Inflammatory macrophage treated with lipopolysaccharide for 4 hours (primary cell): Measurements from ENCODE around the gene UBA1.

Experiments
- DNase-seq: peaks from one replicate; pipeline ENCODE4 v3.0.0-alpha.2; 2020

Gene UBA1

DNA sequence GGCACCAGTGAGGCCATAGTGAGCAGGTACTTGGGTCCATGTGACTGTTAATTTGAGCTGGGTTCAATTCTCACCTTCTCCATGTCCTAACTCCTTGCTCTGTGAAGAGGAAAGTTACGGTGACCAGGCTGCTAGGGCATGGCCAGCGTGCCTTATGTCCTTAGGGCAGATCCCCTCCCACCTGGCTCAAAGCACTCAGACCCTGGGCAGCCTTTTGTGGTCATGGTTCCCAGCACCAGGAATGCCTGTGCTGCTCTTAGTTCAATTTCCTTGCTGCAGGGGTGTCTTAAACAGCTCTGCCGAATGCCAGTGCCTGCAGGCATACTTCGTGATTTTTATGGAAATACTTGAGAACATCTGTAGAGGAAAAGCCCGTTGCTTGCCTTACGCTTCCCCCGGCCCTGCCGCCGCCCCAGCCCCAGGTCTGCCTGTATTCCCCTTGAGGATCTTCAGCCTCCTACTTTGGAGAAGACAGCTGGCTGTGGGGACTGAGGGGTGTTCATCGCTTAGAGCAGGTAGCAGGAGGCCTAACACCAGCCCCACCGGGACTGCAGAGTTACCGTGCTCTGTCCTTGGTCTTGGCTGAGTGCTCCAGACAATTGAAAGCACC is 21.8 kb downstream of the UBA1 start:
- DNase-seq, result no peak

DNA sequence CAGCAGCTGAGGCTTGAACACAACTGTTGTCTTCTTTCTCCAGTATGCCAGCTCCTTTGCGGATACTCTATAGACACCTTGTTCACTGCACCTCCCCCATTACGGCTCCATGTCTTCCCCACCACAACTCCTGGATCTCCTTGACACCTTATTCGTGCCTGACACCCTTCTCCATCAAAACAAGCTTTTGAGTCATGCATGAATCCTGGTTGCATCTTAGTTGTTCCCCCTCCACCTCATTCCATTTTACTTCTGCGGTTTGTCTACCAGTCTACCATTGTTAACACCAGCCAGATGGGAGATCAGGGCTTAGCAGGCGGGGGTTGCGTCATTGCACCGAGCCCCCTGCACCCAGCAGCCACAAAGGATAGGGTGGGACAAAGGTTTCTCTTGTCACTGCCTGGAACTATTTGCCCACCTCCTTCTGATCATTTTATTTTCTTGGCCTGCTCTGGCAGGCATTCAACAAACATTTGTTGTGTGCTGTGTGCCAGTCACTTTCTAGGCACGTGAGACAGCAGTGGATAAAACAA is 22.8 kb downstream of the UBA1 start:
- DNase-seq, result no peak

DNA sequence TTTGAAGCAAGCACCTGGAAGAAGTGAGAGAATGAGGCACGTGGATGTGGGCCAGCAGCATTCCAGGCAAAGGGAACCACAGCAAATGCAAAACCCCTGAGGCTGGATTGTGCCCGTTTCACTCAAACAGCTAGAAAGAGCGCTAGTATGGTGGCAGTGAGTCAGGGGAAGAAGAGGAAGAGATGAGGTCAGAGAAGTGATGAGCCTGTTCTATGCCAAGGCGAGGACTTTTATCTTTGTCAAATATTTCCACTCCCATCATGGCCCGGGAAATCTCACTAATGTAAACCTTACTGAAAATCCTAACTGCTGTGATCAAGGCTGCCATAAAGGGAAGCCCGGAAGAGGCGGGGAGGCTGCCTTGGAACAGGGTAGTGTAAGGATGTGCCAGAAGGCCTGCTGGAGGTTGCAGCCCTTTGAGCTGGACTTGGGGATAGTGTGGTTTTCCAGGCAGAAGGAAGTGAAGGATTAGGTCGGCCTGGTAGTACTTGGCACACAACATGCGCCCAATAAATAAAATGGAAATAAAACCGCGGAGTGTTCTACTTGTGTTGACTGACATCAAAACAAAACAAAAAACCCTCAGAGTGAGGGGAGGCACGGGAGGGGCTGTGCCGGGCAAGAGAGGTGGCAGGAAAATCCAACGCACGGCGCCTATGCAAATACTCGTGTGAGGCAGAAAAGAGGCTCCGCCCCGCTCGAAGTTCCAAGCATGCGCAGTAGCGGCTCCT is 23.7 kb downstream of the UBA1 start:
- peak; percentile 62 for DNase-seq

DNA sequence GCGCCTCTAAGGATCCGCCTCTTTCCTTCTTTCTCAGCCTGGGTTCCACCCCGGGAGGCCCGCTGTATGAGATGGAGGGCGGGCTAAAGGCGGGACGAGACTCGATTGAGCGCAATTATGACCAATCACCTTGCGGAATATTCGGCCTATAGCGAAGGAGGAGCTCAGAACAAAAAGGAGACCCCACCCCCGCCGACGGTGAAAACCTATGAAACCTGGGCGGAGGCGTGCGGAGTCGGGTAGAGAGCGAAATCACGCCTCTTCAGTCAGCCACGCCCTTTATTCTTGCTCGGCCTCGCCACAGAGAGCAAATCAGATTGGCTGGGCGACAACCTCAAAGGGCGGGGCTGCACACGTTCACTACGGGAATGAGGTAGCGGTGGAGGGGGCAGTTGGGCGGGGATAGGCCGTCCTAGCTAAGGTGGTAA is 24.2 kb downstream of the UBA1 start:
- DNase-seq, result peak; percentile 98

DNA sequence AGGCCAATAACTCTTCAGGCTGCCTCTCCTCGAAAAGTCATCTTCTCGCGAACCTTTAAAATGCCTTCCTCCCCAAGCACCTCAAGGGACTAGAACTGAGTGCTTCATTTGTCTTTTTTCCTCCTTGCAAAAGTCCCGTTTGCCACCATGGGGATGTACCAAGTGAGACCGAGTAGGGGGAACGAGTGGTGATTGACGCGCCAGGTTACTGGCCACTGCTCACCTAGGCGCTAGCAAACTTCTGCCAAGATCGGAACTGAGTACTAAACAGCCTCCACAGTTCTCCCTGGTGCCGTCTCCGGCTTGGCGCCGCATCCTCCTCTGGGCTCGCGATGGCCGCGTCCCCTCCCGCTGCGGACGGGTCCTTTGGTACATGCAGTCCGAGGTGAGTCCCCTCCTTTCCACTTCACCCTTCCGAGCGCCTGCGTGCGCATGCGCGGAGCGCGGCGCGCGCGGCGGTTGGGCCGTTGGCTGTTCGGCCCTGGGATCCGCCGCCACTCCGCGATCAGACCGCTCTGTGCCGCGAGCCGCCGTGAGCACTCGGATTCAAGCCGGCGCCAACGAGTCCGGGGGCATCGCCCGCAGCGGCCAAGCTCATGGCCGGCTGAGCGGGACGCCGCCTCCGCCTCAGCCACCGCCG is 24.8 kb downstream of the UBA1 start, which contains the start of gene CDK16:
Gene CDK16 (plus strand): TSS at position 402 of the 640 bp plus-strand sequence. CDS start 4,877 bp downstream, outside the sequence.
- peak; percentile 76 for DNase-seq

DNA sequence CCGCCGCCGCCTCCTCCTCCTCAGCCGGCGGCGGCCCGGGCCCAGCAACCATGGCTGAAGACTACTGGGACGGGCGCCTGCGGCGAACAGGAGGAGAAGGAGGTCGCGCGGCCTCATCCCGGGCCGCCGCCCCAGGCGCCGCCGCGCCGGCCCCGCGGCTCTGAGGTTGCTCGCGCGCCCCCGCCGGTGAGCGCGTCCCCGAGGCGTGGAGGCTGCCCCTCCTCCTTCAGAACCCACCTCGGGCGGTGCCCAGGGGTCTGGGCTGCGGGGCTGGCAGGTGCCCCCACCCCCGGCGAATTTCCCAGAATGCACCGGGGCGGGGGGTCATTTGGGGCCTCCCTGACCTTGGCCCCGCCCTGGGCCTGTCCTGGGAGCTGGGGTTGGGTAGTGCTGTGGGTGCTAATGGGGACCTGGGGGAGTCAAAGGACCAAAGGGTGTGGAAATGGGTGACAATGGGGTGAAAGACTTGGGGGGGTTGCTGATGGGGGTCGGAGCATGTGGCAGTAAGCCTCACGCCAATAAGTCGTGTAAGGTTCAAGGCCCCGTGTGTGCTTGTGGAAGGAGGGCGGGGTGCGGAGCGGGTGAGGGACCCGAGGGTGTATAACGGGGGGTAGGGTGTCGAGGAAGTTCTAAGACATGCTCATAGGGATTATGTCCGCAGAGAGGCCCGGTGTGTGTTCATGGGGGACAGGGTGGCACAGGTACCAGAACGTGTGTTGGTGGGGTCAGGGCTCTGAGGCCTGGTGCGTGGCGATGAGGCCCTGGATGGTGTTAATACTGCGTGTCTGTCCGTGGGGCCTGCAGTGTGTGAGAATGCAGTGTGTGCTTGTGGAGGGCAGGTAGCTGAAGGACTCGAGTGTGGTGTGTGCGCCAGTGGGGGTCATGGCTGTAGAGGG is 25.5 kb downstream of the UBA1 start:
- peak; percentile 47 for DNase-seq

DNA sequence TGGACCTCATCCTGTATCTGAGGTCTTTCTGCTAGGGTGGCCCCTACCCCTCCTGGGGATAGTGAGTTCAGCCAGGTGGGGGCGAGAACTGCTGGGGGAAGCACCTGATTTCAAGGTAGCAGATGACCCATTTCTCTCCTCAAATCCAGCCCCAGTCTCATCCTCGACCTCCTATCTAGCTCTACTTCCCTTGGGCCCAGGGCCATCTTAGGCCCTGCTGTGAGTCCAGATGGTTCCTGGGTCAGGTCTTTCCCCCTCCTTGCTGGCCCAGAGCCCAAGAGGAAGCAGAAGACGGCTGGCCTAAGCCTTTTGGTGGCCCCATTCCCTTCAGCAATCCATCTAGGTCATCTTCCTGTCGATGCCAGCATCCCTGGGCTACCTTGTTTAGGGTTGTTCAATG is 28.1 kb downstream of the UBA1 start:
- DNase-seq, result no peak

DNA sequence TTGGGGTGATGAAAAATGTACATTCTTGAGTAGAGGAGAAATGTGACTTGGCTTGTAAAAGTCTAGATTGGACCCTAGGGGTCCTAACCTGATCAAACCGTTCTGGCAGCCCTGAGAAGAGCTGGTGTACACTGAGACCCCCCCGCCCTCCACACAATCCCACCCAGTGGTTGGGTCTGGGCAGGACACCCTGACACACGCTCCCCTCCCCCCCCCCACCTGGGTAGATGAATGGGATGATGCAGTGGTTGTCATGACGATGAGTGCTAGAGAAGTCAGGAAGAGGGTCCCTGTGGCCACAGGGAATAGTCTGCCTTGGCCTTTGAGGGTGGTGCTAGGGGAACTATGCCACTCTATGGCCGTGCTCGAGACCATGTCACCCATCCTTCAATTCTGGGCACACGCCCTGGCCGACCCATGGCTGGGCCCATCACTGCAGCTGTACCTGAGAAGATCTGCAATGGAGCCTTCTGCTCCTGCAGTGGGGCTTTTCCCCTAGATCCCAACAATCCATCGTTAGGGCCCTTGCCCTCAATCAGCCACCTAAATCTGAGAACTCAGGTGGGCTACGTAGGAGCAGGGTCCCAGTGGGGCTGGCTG is 29.2 kb downstream of the UBA1 start:
- no peak for DNase-seq

DNA sequence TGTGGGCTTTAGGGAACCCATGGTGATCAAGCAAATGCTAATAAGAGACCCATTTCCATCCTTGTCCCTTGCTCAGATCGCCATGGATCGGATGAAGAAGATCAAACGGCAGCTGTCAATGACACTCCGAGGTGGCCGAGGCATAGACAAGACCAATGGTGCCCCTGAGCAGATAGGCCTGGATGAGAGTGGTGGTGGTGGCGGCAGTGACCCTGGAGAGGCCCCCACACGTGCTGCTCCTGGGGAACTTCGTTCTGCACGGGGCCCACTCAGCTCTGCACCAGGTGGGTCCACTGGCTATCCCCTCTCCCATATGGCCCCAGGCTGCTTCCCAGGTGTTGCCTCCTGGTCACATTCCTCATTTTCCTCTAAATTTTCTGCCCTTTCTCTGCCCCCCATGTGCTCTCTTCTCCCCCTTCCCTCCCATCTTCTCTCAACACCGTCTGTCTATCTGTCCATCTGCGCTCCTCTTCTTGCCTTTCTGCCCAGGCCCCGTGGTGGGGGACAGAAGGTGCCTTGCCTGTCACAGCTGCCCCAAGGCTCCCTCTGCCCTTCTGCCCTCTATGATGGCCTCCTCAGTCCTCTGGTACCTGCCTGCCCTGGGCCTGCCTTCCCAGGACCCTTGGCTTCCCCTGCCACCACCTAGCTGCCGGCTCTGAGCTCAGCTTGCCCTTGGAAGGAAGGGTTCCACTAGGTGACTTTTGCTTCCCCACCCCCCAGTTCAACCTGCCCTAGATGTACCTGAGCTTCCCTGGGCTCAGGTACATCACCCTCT is 30.0 kb downstream of the UBA1 start:
- no peak for DNase-seq

DNA sequence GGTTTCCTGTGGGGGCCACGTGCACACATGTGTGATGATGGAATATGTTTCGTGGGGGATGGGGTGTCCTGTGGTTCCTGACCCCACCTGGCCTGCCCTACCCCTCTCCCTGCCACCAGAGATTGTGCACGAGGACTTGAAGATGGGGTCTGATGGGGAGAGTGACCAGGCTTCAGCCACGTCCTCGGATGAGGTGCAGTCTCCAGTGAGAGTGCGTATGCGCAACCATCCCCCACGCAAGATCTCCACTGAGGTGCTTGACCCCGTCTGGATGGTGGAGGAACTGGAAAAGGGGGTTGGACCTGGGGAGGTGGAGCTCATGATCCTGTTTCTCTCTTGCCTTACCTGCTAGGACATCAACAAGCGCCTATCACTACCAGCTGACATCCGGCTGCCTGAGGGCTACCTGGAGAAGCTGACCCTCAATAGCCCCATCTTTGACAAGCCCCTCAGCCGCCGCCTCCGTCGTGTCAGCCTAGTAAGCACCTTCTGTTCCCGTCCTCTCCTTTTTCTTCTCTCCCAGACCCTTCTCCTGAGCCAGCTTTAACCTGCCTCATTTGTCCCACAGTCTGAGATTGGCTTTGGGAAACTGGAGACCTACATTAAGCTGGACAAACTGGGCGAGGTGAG is 30.8 kb downstream of the UBA1 start:
- DNase-seq, result no peak

DNA sequence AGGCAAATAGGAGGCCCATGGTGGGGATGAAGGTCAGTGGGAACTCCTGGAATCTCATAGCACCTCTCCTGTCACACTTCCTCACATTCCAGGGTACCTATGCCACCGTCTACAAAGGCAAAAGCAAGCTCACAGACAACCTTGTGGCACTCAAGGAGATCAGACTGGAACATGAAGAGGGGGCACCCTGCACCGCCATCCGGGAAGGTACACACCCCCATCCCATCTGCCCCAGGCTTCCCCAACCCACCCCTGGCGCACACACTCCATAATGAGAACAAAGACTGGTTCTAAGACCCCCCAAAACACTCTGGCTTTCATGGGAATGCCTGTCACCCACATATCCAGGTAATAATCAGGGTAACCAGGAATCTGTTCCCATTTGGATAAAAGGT is 31.3 kb downstream of the UBA1 start:
- DNase-seq, result no peak

DNA sequence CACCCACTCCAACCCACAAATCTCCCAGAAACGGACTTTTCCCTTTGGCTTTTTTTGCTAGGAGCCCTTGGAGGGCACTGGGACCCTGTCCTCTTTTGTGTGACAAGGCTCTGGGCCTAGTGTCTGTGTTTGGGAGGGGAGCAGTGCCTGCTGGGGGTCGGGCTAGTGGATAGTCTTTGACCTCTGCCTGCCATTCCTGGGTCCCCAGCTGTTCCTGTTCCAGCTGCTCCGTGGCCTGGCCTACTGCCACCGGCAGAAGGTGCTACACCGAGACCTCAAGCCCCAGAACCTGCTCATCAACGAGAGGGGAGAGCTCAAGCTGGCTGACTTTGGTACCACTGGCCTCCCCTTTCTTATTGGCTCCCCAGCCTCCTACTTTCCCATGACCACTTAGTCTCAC is 32.4 kb downstream of the UBA1 start:
- no peak for DNase-seq

DNA sequence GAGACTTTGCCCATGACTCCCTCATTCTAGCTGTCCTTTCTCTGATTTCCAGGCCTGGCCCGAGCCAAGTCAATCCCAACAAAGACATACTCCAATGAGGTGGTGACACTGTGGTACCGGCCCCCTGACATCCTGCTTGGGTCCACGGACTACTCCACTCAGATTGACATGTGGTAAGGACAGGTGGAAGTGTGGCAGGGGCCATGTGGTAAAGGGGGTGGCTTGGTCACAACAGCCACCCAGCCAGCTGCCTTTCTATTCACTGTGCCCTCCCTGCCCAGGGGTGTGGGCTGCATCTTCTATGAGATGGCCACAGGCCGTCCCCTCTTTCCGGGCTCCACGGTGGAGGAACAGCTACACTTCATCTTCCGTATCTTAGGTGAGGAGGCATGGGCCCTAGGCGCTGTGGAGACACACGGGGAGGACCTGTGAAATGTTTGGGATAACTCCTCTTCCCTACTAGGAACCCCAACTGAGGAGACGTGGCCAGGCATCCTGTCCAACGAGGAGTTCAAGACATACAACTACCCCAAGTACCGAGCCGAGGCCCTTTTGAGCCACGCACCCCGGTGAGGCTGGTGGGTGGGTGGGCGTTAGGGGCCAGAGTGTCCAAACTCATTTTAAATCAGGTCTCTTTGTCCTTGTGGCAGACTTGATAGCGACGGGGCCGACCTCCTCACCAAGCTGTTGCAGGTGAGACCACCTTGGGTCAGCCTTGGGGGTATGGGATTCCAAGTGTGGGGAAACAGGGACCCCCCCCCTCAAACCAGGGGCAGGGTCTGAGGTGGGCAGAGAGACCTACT is 33.1 kb downstream of the UBA1 start:
- DNase-seq, result no peak

DNA sequence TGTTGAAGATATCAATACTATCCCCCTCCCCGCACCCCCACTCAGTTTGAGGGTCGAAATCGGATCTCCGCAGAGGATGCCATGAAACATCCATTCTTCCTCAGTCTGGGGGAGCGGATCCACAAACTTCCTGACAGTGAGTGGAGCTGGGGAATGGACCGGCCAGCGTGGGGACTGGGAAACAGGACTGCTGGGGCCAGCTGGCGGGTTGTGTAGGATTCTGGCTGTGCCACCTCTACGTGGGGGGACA is 33.6 kb downstream of the UBA1 start:
- DNase-seq, result no peak

DNA sequence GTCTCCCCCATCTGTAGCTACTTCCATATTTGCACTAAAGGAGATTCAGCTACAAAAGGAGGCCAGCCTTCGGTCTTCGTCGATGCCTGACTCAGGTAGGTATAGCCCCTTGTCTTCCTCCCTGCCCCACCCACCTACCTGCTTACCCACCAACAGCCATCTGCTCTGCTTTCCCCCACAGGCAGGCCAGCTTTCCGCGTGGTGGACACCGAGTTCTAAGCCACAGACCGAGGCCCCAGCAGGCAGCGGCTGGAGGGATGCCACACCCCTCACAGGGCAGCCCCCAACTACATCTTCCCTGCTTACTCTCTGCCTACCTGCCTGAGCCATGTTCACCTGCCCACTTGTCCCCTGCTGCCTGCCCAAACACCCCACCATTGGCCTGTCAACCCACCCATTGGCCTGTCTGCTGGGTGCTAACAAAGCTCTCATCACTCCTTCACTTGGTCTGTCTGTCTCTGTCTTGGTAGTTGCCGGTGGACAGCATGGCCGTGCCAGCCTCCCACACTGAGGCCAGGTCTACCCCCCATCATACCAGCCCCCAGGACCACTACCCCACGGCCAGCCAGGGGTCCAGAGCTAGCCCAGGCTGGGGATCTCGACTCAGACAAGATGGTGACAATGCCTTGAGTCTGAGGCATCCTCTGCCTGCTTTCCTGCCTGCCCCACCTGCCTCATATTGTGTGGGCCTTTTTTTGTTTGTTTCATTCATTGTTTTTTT is 35.1 kb downstream of the UBA1 start:
- no peak for DNase-seq

DNA sequence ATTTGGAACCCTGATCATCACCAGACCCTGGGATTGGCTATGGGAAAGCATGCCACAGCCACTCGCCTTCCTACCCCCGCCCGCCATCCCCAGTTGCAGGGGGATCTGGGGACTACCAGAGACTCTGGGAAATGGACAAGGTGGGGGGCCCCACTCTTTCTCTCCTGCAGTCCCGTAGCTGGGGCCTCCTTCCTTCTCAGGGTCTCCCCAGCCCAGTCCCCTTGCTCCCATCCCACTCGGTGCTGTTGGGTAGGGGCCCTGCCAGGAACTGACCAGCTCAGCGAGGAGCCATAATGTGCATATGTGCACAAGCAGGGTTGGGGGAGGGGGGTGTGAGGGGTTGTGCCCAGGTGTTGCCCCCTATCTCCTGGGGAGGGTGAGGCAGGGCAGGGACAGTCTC is 35.8 kb downstream of the UBA1 start:
- DNase-seq, result no peak

DNA sequence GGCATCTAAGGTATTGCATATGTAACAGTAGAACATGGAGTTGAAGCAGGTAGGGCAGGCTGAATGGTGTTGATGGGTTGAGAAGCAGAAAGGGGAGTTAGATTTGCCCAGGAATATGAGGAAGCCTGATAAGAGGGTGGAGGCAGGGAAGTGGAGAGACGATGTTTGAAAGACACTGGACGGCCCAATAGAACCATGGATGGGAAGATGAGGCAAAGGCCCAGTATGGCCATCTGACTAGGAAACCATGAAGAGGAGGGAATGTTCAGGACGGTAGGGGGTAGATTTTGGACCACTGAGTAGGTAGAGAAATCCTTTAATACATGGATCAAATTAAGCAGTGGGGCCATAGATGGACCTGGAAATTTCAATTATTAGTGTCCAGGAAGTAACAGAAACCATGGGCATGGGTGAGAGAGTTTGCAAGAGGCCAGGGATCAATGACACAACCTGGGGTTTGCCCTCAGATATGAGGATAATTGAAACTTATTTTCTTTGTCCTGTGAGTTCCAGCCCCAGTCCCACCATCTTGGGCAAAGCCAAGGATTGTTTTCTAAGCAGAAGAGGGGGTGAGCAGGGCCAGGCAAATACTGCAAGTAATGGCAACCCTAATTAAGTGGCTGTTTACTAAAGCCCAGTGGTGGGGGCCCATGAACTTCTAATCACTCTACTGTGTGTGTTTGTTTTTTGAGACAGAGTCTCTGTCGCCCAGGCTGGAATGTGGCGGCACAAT is 36.7 kb downstream of the UBA1 start:
- no peak for DNase-seq

DNA sequence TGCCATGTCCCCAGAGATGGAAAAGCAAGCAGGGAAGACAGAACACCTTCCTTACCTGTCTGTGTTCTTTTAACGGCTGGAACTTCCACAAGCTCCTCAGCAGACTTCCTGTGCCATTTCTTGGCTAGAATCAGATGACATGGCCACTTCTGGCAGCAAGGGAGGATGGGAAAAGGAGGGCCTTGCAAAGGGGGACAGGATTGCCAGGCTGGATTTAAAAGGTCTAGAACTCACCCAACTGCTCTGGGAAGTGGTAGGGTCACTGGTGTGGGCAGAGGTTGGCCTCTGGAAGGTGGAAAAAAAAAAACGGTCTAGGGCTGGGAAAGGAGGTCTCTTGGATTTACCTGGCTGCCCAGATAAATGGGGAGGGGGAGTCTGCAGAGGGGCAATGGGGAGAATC is 37.5 kb downstream of the UBA1 start:
- DNase-seq, result no peak

DNA sequence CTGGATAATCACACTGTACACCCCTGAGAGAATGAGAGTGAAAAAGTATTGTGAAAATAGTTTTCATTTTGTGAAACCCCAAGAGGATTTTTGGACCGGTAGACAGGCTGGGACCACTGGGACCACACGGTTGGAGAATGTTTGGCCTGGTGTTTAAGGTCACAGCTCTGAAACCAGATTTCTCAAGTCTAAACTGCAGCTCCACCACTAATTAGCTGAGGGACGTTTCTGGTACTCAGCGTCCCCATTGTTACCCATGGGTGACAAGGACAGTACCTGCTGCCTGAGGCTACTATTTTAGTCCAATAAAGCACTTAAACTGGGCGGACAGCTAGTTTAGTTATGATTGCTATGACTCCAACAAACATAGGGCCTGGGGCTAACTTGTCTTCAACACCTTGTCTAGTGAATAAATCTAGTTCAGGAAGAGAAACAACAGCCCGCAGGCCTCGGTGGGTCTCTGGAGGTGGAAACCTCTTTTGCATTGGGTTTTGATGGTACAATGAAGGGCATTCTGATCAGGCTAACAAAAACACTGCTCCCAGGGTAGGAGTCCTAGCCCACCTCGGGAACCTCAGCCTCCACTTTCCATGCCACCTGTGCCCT is 38.7 kb downstream of the UBA1 start:
- no peak for DNase-seq
